GM06990 (cell line): ENCODE results near the gene EIF4B.
"Not testable (repeated sequence)": the region's sequence is repeated elsewhere in the genome, so short reads cannot be mapped to it uniquely, and the experiment has no call there.

Source experiments
- DNase-seq: peaks from one replicate; pipeline ENCODE4 v3.0.0-alpha.2; 2011; ENCODE audit not compliant: insufficient read length; ENCODE audit errors: extremely low read depth
- H3K27me3 ChIP-seq: replicated peaks from 2 replicates; pipeline ENCODE4 v1.6.0; 2011; ENCODE audit warnings: low read length; ENCODE audit not compliant: control insufficient read depth, insufficient read depth
- H3K36me3 ChIP-seq: 2 replicates; pipeline ENCODE4 v1.5.1; 2011; ENCODE audit warnings: low read length; ENCODE audit not compliant: control insufficient read depth, insufficient read depth
- H3K4me3 ChIP-seq: replicated peaks from 2 replicates; pipeline ENCODE4 v1.5.1; 2011; ENCODE audit warnings: low read depth, mild to moderate bottlenecking, control low read depth, low read length
- TF ChIP-seq, protein P1 (sequence below): IDR thresholded peaks from 2 replicates; pipeline ENCODE4 v1.5.1; 2011; ENCODE audit warnings: low read length, control low read depth, mild to moderate bottlenecking, inconsistent platforms; ENCODE audit not compliant: insufficient read depth, poor library complexity, severe bottlenecking

Gene EIF4B

DNA sequence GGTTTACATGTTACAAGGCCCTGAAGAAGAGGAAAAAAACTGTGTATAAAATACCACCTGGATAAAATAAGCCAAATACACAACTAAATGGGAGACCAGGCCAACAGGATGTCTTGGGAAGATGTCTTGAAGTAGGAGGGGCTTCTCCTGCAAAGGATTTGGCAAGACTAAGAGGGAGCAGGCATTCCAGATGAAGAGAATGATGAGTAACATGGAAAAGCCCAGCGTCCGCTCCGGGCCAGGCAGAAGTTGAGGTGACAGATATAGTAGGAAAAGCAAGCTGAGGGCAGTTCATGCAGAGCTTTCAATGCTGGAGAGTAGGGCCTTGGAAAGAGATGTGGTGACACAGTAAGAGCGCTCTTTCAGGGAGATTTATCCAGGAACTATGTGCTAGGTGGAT is 16.1 kb upstream of the EIF4B start:
- H3K36me3 ChIP-seq, result no peaks in the 10 kb centered on the region
- H3K4me3 ChIP-seq, result no peak overlapping the region
- TF ChIP-seq, protein P1, sequence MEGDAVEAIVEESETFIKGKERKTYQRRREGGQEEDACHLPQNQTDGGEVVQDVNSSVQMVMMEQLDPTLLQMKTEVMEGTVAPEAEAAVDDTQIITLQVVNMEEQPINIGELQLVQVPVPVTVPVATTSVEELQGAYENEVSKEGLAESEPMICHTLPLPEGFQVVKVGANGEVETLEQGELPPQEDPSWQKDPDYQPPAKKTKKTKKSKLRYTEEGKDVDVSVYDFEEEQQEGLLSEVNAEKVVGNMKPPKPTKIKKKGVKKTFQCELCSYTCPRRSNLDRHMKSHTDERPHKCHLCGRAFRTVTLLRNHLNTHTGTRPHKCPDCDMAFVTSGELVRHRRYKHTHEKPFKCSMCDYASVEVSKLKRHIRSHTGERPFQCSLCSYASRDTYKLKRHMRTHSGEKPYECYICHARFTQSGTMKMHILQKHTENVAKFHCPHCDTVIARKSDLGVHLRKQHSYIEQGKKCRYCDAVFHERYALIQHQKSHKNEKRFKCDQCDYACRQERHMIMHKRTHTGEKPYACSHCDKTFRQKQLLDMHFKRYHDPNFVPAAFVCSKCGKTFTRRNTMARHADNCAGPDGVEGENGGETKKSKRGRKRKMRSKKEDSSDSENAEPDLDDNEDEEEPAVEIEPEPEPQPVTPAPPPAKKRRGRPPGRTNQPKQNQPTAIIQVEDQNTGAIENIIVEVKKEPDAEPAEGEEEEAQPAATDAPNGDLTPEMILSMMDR, result no peak
- no peaks in the 10 kb centered on the region; the same call in none of the 2 replicates for H3K27me3 ChIP-seq
- no peak for DNase-seq

DNA sequence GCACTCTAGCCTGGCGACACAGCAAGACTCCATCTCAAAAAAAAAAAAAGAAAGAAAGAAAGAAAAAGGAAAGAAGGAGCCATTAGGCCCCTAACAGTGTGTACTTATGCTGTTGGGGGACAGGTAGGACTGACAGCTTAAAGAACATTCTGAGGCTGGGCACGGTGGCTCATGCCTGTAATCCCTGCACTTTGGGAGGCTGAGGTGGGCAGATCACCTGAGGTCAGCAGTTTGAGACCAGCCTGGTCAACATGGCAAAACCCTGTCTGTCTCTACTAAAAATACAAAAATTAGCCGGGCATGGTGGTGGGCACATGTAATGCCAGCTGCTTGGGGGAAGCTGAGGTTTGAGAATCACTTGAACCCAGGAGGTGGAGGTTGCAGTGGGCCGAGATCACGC is 14.0 kb upstream of the EIF4B start:
- H3K36me3 ChIP-seq, H3K4me3 ChIP-seq, H3K27me3 ChIP-seq, DNase-seq: not testable (repeated sequence)

DNA sequence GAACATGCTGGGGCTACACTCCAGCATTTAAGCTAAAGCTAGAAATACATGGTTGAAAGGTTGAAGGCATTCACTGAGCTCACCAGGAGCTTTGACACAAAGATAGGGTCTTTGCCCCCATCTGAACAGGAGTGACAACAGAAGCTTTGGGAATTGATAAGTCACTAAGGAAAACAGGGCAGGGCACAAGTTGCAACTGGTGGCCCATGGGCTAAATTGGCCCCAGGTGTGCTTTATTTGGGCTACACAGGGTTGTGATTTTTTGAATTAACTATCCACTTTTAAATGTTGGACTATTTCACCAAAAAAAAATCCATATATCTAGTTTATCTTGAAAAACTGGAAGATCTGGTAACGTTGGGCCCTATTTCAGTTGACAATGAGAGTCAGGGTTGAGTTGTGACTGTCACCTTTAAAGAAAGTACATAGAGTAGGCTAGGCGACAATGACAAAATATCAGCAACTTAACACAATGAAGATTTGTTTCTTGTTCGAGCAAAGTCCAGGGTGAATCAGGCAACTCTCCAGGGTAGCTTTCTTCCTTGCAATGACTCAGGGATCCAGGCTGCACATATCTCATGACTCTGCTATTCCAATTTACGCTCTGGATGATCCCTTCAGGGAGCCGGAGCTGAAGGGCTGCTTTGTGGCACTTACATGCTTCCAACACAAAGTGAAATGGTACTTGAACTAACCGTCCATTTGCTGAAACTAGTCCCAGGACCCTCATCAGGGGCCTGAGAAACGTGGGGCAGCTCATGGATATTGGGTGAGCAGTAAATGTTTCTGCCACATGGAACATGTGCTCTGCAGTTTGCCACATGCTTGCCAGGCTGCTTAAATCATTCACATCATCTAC is 13.3 kb upstream of the EIF4B start:
- TF ChIP-seq, protein P1, result no peak
- Histone ChIP-seq H3K4me3 (no peak overlapping the region), H3K27me3 (no peaks in the 10 kb centered on the region; the same call in 1 of the 2 replicates), H3K36me3 (no peaks in the 10 kb centered on the region)
- DNase-seq, result no peak

DNA sequence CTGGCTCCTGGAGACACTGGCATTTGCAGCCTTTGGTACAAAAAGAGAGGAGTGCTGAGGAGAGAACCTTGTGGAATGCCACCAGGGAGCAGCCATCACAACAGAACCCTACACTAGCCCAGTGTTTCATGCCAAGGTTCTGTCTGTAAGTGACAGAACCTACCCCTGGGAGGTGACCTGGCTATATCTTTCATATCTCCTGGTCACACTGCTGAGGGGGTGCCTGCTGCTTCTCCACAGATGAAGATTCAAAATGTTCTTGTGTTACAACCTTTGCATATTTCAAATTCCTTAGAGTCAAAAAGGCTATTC is 12.7 kb upstream of the EIF4B start:
- TF ChIP-seq, protein P1, result no peak
- H3K36me3 ChIP-seq, result no peaks in the 10 kb centered on the region
- no peak overlapping the region for H3K4me3 ChIP-seq
- no peak for DNase-seq
- H3K27me3 ChIP-seq, result no peaks in the 10 kb centered on the region; the same call in 1 of the 2 replicates

DNA sequence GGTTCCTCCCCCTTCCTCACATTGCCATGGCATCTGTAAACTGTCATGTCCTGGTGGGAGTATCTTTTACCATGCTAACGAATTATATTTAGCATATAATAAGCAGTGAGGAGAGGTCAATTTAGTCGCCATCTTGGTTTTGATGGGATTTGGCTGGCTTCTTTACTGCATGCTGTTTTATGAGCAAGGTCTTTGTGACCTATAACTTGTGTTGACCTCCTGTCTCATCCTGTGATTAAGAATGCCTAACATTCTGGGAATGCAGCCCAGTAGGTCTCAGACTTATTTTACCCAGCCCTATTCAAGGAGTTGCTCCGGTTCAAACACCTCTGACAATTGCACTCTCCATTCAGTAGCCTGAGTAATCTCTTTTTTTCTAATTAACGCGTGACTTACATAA is 2.1 kb upstream of the EIF4B start:
- no peak for DNase-seq
- H3K4me3 ChIP-seq, result no peak overlapping the region
- H3K27me3 ChIP-seq, result no peaks in the 10 kb centered on the region
- TF ChIP-seq, protein P1, result no peak
- no peaks in the 10 kb centered on the region for H3K36me3 ChIP-seq

DNA sequence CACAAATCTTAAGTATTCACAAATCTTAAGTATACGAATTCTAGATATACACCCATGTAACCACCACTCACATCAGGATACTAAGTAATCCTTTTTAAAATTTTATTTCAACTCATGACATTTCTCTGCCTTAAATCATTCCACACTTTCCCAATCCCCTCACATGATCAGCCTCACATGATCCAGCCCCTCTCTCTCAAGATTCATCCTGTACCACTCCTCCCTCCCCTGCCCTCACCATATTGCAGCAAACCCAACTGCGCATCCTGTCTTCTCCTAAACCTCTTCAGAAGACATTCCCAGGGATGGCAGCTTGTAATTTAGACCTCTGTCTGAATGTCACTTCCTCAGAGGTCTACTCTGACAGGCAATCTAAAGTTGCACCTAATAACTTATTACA is 1.7 kb upstream of the EIF4B start:
- H3K27me3 ChIP-seq, result no peaks in the 10 kb centered on the region
- TF ChIP-seq, protein P1, result no peak
- no peak overlapping the region for H3K4me3 ChIP-seq
- H3K36me3 ChIP-seq, result no peaks in the 10 kb centered on the region
- DNase-seq, result no peak
